SK-N-SH treated with all-trans-retinoic acid at 6 μM for 48 hours (cell line): ENCODE results near the gene GRAMD2A.

Source experiments
- ATAC-seq: fragments of 200-7000 bp; cut with Tn5 transposase; 3 replicates; pipeline ENCODE4 v1.9.1; 2020; ENCODE audit warnings: mild to moderate bottlenecking, moderate library complexity
- ARNTL ChIP-seq: fragments of 450-650 bp; formaldehyde crosslinking; IDR thresholded peaks from 2 replicates; pipeline ENCODE4 v1.5.0; 2020; ENCODE audit warnings: low read depth, mild to moderate bottlenecking, moderate library complexity, borderline replicate concordance
- CREB5 ChIP-seq: fragments of 250-450 bp; sonication (Bioruptor Pico); IDR thresholded peaks from 2 replicates; pipeline ENCODE4 v1.5.1; 2020; ENCODE audit warnings: low read depth, mild to moderate bottlenecking, moderate library complexity
- CSRNP3 ChIP-seq: fragments of 250-450 bp; sonication (Bioruptor Pico); IDR thresholded peaks from 2 replicates; pipeline ENCODE4 v1.5.1; 2021; ENCODE audit warnings: mild to moderate bottlenecking, moderate library complexity
- ESRRG ChIP-seq: fragments of 250-450 bp; sonication (Bioruptor Pico); IDR thresholded peaks from 2 replicates; pipeline ENCODE4 v1.6.1; 2021; ENCODE audit warnings: mild to moderate bottlenecking
- GLIS3 ChIP-seq: fragments of 250-450 bp; sonication (Bioruptor Pico); IDR thresholded peaks from 2 replicates; pipeline ENCODE4 v1.5.0; 2020; ENCODE audit warnings: mild to moderate bottlenecking, moderate library complexity
- ISL1 ChIP-seq: fragments of 250-450 bp; sonication (Bioruptor Pico); IDR thresholded peaks from 2 replicates; pipeline ENCODE4 v2.1.2; 2022; ENCODE audit warnings: mild to moderate bottlenecking, moderate library complexity
- OSR1 ChIP-seq: fragments of 250-450 bp; sonication (Bioruptor Pico); IDR thresholded peaks from 2 replicates; pipeline ENCODE4 v1.8.0; 2022; ENCODE audit warnings: moderate library complexity, mild to moderate bottlenecking, inconsistent platforms
- PATZ1 ChIP-seq: fragments of 250-450 bp; sonication (Bioruptor Pico); IDR thresholded peaks from 2 replicates; pipeline ENCODE4 v1.8.0; 2020; ENCODE audit warnings: mild to moderate bottlenecking, moderate library complexity, borderline replicate concordance
- POU6F1 ChIP-seq: fragments of 250-450 bp; sonication (Bioruptor Pico); IDR thresholded peaks from 2 replicates; pipeline ENCODE4 v1.8.0; 2021; ENCODE audit warnings: low read depth, mild to moderate bottlenecking, moderate library complexity, borderline replicate concordance
- PPARA ChIP-seq: fragments of 250-450 bp; sonication (Bioruptor Pico); IDR thresholded peaks from 2 replicates; pipeline ENCODE4 v1.5.0; 2020; ENCODE audit warnings: mild to moderate bottlenecking, borderline replicate concordance
- RARB ChIP-seq: fragments of 250-450 bp; sonication (Bioruptor Pico); IDR thresholded peaks from 2 replicates; pipeline ENCODE4 v1.8.0; 2021; ENCODE audit warnings: mild to moderate bottlenecking, moderate library complexity
- SNAI2 ChIP-seq: fragments of 250-450 bp; sonication (Bioruptor Pico); IDR thresholded peaks from 2 replicates; pipeline ENCODE4 v1.5.0; 2020; ENCODE audit warnings: mild to moderate bottlenecking, moderate library complexity
- TOX ChIP-seq: fragments of 250-450 bp; sonication (Bioruptor Pico); IDR thresholded peaks from 2 replicates; pipeline ENCODE4 v1.8.0; 2021; ENCODE audit warnings: mild to moderate bottlenecking, moderate library complexity, borderline replicate concordance
- TSHZ2 ChIP-seq: fragments of 250-450 bp; sonication (Bioruptor Pico); IDR thresholded peaks from 2 replicates; pipeline ENCODE4 v1.5.0; 2020; ENCODE audit warnings: mild to moderate bottlenecking, moderate library complexity
- ZC3H10 ChIP-seq: fragments of 250-450 bp; sonication (Bioruptor Pico); IDR thresholded peaks from 2 replicates; pipeline ENCODE4 v1.5.1; 2021; ENCODE audit warnings: mild to moderate bottlenecking, moderate library complexity
- ZFP3 ChIP-seq: fragments of 250-450 bp; sonication (Bioruptor Pico); IDR thresholded peaks from 2 replicates; pipeline ENCODE4 v1.5.0; 2020; ENCODE audit warnings: mild to moderate bottlenecking, moderate library complexity
- ZFP30 ChIP-seq: fragments of 450-650 bp; formaldehyde crosslinking; IDR thresholded peaks from 2 replicates; pipeline ENCODE4 v1.5.0; 2022; ENCODE audit warnings: mild to moderate bottlenecking, moderate library complexity
- ZNF565 ChIP-seq: fragments of 450-650 bp; formaldehyde crosslinking; conservative IDR thresholded peaks from 2 replicates; pipeline ENCODE4 v1.5.0; 2020; ENCODE audit warnings: low read depth, mild to moderate bottlenecking, moderate library complexity

Gene GRAMD2A

GRCh38 chr15:72197041-72197459 lies 537 bp downstream of the GRAMD2A start:
- peak; percentile 15 for ATAC-seq
- TF ChIP-seq GLIS3 (CRISPR knock-in tag) (no peak), POU6F1 (CRISPR knock-in tag) (no peak), ZNF565 (CRISPR knock-in tag) (no peak), ZFP30 (CRISPR knock-in tag) (no peak), CREB5 (no peak), SNAI2 (CRISPR knock-in tag) (no peak), TOX (CRISPR knock-in tag) (no peak), CSRNP3 (CRISPR knock-in tag) (no peak), TSHZ2 (CRISPR knock-in tag) (no peak), ESRRG (CRISPR knock-in tag) (no peak), ARNTL (CRISPR knock-in tag) (no peak), ISL1 (no peak), ZC3H10 (no peak), OSR1 (no peak), PPARA (no peak), RARB (CRISPR knock-in tag) (no peak)

- TF ChIP-seq GLIS3 (CRISPR knock-in tag): no peak
- TF ChIP-seq ZC3H10: no peak
- no peak for TF ChIP-seq POU6F1 (CRISPR knock-in tag)
- peak; percentile 33 for ATAC-seq
Observed at GRCh38 chr15:72196409-72197040, 1.1 kb downstream of the GRAMD2A start.

- TF ChIP-seq ZFP30 (CRISPR knock-in tag) (no peak), ZFP3 (CRISPR knock-in tag) (no peak), ZC3H10 (no peak), PATZ1 (no peak)
- ATAC-seq: no peak
Observed at GRCh38 chr15:72195101-72195511, 2.5 kb downstream of the GRAMD2A start.
